AG04449 (cell line): ENCODE results near the gene NAALADL1.

Source experiments
- CTCF ChIA-PET: fragments of 350-600 bp; formaldehyde crosslinking; extraction: SDS; loops from one replicate; lab custom pipeline; 2021; ENCODE audit warnings: antibody characterized with exemption; lab: Yijun Ruan, JAX
- POLR2A ChIA-PET: fragments of 400-600, 350-600 bp; formaldehyde crosslinking; extraction: SDS; loops from one replicate; lab custom pipeline; 2020; ENCODE audit warnings: antibody characterized with exemption, inconsistent platforms; lab: Yijun Ruan, JAX
- DNase-seq: peaks from one replicate; pipeline ENCODE4 v3.0.0-alpha.2; 2010; ENCODE audit warnings: low read depth, low spot score
- H3K4me3 ChIP-seq: 2 replicates; pipeline ENCODE4 v1.5.1; 2011; ENCODE audit warnings: low read depth, mild to moderate bottlenecking, control low read depth, low read length
- CTCF ChIP-seq: IDR thresholded peaks from one replicate; pipeline ENCODE4 v1.5.1; 2011; ENCODE audit warnings: mild to moderate bottlenecking, moderate library complexity, low read length, control low read depth, inconsistent platforms; ENCODE audit not compliant: insufficient read depth; ENCODE audit errors: missing control alignments

Gene NAALADL1

GRCh38 chr11:65040847-65041622 lies 17.3 kb downstream of the NAALADL1 start, which contains the start of gene SAC3D1:
Gene SAC3D1, plus strand, starts transcription at chr11:65041210. Its CDS starts 83 bp downstream, at chr11:65041293.
- H3K4me3 ChIP-seq, result peak within 1 kb of the TSS; percentile 73
- CTCF ChIA-PET, result interaction anchor here (1.1 to 3.2 kb wide), 6 partner anchors 10 to 31 kb away, joined by 3 to 17 read pairs (median 10); partner anchors contain the start of genes ARL2, NAALADL1 and SNX15
- no peak for TF ChIP-seq CTCF
- peak; percentile 37 for DNase-seq
- POLR2A ChIA-PET, result interaction anchor here (0.6 to 1.5 kb wide), 7 partner anchors 13 to 592 kb away, joined by 3 to 4 read pairs (median 3); partner anchors contain the start of genes ARL2, GPHA2, PPP2R5B and SF1

GRCh38 chr11:65040520-65040846 lies 17.9 kb downstream of the NAALADL1 start:
- peak overlapping the region; percentile 73 for H3K4me3 ChIP-seq
- ChIA-PET CTCF (interaction anchor here (1.2 to 3.2 kb wide), 5 partner anchors 9 to 31 kb away, joined by 3 to 17 read pairs (median 13); partner anchors contain the start of genes ARL2 and SNX15), POLR2A (interaction anchor here (0.7 to 1.5 kb wide), 5 partner anchors 27 to 591 kb away, joined by 3 to 4 read pairs (median 3); partner anchors contain the start of genes ARL2, GPHA2 and SF1)
- TF ChIP-seq CTCF, result no peak
- no peak for DNase-seq

- H3K4me3 ChIP-seq, result no peak overlapping the region
- POLR2A ChIA-PET, result no interaction called here
- TF ChIP-seq CTCF, result no peak
- DNase-seq, result no peak
- CTCF ChIA-PET, result interaction anchor here (1.2 kb wide), 1 partner anchor 8 kb away, joined by 7 read pairs; no protein-coding TSS in a partner anchor
These were observed 21.4 kb downstream of the NAALADL1 start for GRCh38 chr11:65036931-65037330.

- no peak for DNase-seq
- no peak for TF ChIP-seq CTCF
- H3K4me3 ChIP-seq, result no peak overlapping the region
- POLR2A ChIA-PET, result no interaction called here
- CTCF ChIA-PET, result interaction anchor here (1.2 to 2.6 kb wide), 3 partner anchors 8 to 147 kb away, joined by 3 to 16 read pairs (median 3); partner anchors contain the start of genes ARL2 and SNX15
These were observed 22.8 kb downstream of the NAALADL1 start for GRCh38 chr11:65035579-65035978.

- no peak for TF ChIP-seq CTCF
- no peak overlapping the region for H3K4me3 ChIP-seq
- no peak for DNase-seq
- CTCF ChIA-PET, result interaction anchor here (2.6 kb wide), 1 partner anchor 21 kb away, joined by 16 read pairs; the partner anchor contains the start of gene ARL2
- POLR2A ChIA-PET, result no interaction called here
These were observed 23.9 kb downstream of the NAALADL1 start for GRCh38 chr11:65034423-65034822.

- no peak overlapping the region for H3K4me3 ChIP-seq
- no peak for DNase-seq
- CTCF ChIA-PET, result interaction anchor here (1.1 to 10.5 kb wide), 3 partner anchors 9 to 78 kb away, joined by 3 to 140 read pairs (median 6); partner anchors contain the start of genes ARL2 and SAC3D1
- POLR2A ChIA-PET, result no interaction called here
- no peak for TF ChIP-seq CTCF
These were observed 26.1 kb downstream of the NAALADL1 start for GRCh38 chr11:65032216-65032615.
